Activated CD8-positive, alpha-beta T cell treated with anti-CD3 and anti-CD28 coated beads, Interleukin-2, amount 10 ng/mL, durations not matched to agents 7 days and 5 days (primary cell): ENCODE results near the gene FAM20C. TPM values are rescaled to one million over a fixed set of nuclear protein-coding genes. Genes with fewer than 3 reads are reported as not detected.

Experiments
- ATAC-seq: fragments of 150-1000 bp; cut with Tn5 transposase; one replicate; pipeline ENCODE4 v1.10.0; 2021; ENCODE audit warnings: moderate library complexity
- CTCF ChIA-PET: fragments of 350-600 bp; sonication (Branson Sonifier 250); formaldehyde crosslinking; loops from one replicate; lab custom pipeline; 2021; ENCODE audit warnings: antibody characterized with exemption; lab: Charles Lee
- POLR2A ChIA-PET: fragments of 350-600 bp; sonication (Branson Sonifier 250); formaldehyde crosslinking; loops from one replicate; lab custom pipeline; 2021; ENCODE audit warnings: antibody characterized with exemption; lab: Charles Lee
- DNase-seq: peaks from one replicate; pipeline ENCODE4 v3.0.0-alpha.2; 2020
- H3K27ac Mint-ChIP-seq: one replicate; pipeline ENCODE4 v1.8.0; 2021; ENCODE audit warnings: mild to moderate bottlenecking, mixed read lengths
- H3K27me3 Mint-ChIP-seq: one replicate; pipeline ENCODE4 v1.8.0; 2021; ENCODE audit warnings: low read depth, mixed read lengths
- H3K36me3 Mint-ChIP-seq: one replicate; pipeline ENCODE4 v1.8.0; 2021; ENCODE audit warnings: low read depth, mixed read lengths
- H3K4me1 Mint-ChIP-seq: one replicate; pipeline ENCODE4 v1.8.0; 2021; ENCODE audit warnings: low read depth, mixed read lengths
- H3K4me3 Mint-ChIP-seq: one replicate; pipeline ENCODE4 v1.8.0; 2021; ENCODE audit warnings: mild to moderate bottlenecking, mixed read lengths
- H3K9me3 Mint-ChIP-seq: one replicate; pipeline ENCODE4 v1.8.0; 2022; ENCODE audit warnings: mixed read lengths; ENCODE audit not compliant: insufficient read depth
- total RNA-seq, 2 experiments: library from RNA; stranded (reverse); gene quantifications; one replicate each; pipeline ENCODE4 v1.2.3, GENCODE V29; 2021

The FAM20C gene
- total RNA-seq, 2 experiments from 2014 or later = 0.74 TPM; not detected in 1

GRCh38 chr7:231030-231857, 38.9 kb downstream of the FAM20C start:
- no peak overlapping the region for H3K27ac Mint-ChIP-seq
- ATAC-seq = no peak
- H3K4me3 Mint-ChIP-seq = no peak overlapping the region
- ChIA-PET CTCF (no interaction called here), POLR2A (no interaction called here)
- H3K9me3 Mint-ChIP-seq = no peaks in the 10 kb centered on the region
- no peaks in the 10 kb centered on the region for H3K36me3 Mint-ChIP-seq
- H3K27me3 Mint-ChIP-seq = no peaks in the 10 kb centered on the region
- DNase-seq = no peak
- H3K4me1 Mint-ChIP-seq = no peaks in the 10 kb centered on the region

- Mint-ChIP-seq H3K27me3 (no peaks in the 10 kb centered on the region), H3K9me3 (no peaks in the 10 kb centered on the region), H3K4me3 (no peak overlapping the region), H3K4me1 (no peaks in the 10 kb centered on the region), H3K36me3 (no peaks in the 10 kb centered on the region), H3K27ac (no peak overlapping the region)
- ChIA-PET POLR2A (no interaction called here), CTCF (no interaction called here)
- ATAC-seq = no peak
- DNase-seq = no peak
These were observed 39.5 kb downstream of the FAM20C start for GRCh38 chr7:231858-232246.

- POLR2A ChIA-PET = no interaction called here
- H3K9me3 Mint-ChIP-seq = no peaks in the 10 kb centered on the region
- DNase-seq (no peak), ATAC-seq (no peak)
- H3K27me3 Mint-ChIP-seq = no peaks in the 10 kb centered on the region
- H3K27ac Mint-ChIP-seq = no peak overlapping the region
- CTCF ChIA-PET = no interaction called here
- H3K4me1 Mint-ChIP-seq = no peaks in the 10 kb centered on the region
- H3K36me3 Mint-ChIP-seq = no peaks in the 10 kb centered on the region
- H3K4me3 Mint-ChIP-seq = no peak overlapping the region
These were observed 40.3 kb downstream of the FAM20C start for GRCh38 chr7:232410-233248.

- H3K9me3 Mint-ChIP-seq = no peaks in the 10 kb centered on the region
- H3K27me3 Mint-ChIP-seq = no peaks in the 10 kb centered on the region
- no peak for DNase-seq
- H3K27ac Mint-ChIP-seq = no peak overlapping the region
- H3K4me3 Mint-ChIP-seq = no peak overlapping the region
- ChIA-PET POLR2A (no interaction called here), CTCF (no interaction called here)
- no peaks in the 10 kb centered on the region for H3K4me1 Mint-ChIP-seq
- H3K36me3 Mint-ChIP-seq = no peaks in the 10 kb centered on the region
- no peak for ATAC-seq
These were observed 41.1 kb downstream of the FAM20C start for GRCh38 chr7:233249-234035.

- ChIA-PET CTCF (no interaction called here), POLR2A (interaction anchor here (0.6 kb wide), 1 partner anchor 15 kb away, joined by 3 read pairs; no protein-coding TSS in a partner anchor)
- H3K27ac Mint-ChIP-seq = no peak overlapping the region
- H3K27me3 Mint-ChIP-seq = no peaks in the 10 kb centered on the region
- H3K36me3 Mint-ChIP-seq = no peaks in the 10 kb centered on the region
- H3K9me3 Mint-ChIP-seq = no peaks in the 10 kb centered on the region
- H3K4me3 Mint-ChIP-seq = no peak overlapping the region
- ATAC-seq = no peak
- H3K4me1 Mint-ChIP-seq = no peaks in the 10 kb centered on the region
- DNase-seq = no peak
These were observed 41.8 kb downstream of the FAM20C start for GRCh38 chr7:234051-234707.

GRCh38 chr7:234708-235553, 42.6 kb downstream of the FAM20C start:
- H3K4me3 Mint-ChIP-seq = no peak overlapping the region
- ChIA-PET CTCF (no interaction called here), POLR2A (interaction anchor here (0.6 kb wide), 1 partner anchor 15 kb away, joined by 3 read pairs; no protein-coding TSS in a partner anchor)
- H3K9me3 Mint-ChIP-seq = no peaks in the 10 kb centered on the region
- no peak overlapping the region for H3K27ac Mint-ChIP-seq
- H3K27me3 Mint-ChIP-seq = no peaks in the 10 kb centered on the region
- DNase-seq = no peak
- no peaks in the 10 kb centered on the region for H3K4me1 Mint-ChIP-seq
- no peak for ATAC-seq
- no peaks in the 10 kb centered on the region for H3K36me3 Mint-ChIP-seq

- no peaks in the 10 kb centered on the region for H3K9me3 Mint-ChIP-seq
- ATAC-seq (no peak), DNase-seq (no peak)
- H3K36me3 Mint-ChIP-seq = no peaks in the 10 kb centered on the region
- H3K4me1 Mint-ChIP-seq = no peaks in the 10 kb centered on the region
- H3K27ac Mint-ChIP-seq = no peak overlapping the region
- no peak overlapping the region for H3K4me3 Mint-ChIP-seq
- H3K27me3 Mint-ChIP-seq = no peaks in the 10 kb centered on the region
- CTCF ChIA-PET = no interaction called here
- POLR2A ChIA-PET = no interaction called here
These were observed 43.4 kb downstream of the FAM20C start for GRCh38 chr7:235576-236395.

- POLR2A ChIA-PET = no interaction called here
- H3K9me3 Mint-ChIP-seq = no peaks in the 10 kb centered on the region
- H3K4me3 Mint-ChIP-seq = no peak overlapping the region
- peaks cover 6% of the 10 kb centered on the region for H3K4me1 Mint-ChIP-seq
- CTCF ChIA-PET = no interaction called here
- H3K27ac Mint-ChIP-seq = no peak overlapping the region
- no peak for ATAC-seq
- peaks cover 1% of the 10 kb centered on the region for H3K27me3 Mint-ChIP-seq
- H3K36me3 Mint-ChIP-seq = no peaks in the 10 kb centered on the region
- DNase-seq = no peak
These were observed 44.6 kb downstream of the FAM20C start for GRCh38 chr7:236967-237366.

- H3K36me3 Mint-ChIP-seq = no peaks in the 10 kb centered on the region
- H3K4me3 Mint-ChIP-seq = no peak overlapping the region
- ChIA-PET POLR2A (no interaction called here), CTCF (no interaction called here)
- H3K27ac Mint-ChIP-seq = no peak overlapping the region
- ATAC-seq (no peak), DNase-seq (no peak)
- H3K27me3 Mint-ChIP-seq = peaks cover 1% of the 10 kb centered on the region
- no peaks in the 10 kb centered on the region for H3K9me3 Mint-ChIP-seq
- peaks cover 6% of the 10 kb centered on the region for H3K4me1 Mint-ChIP-seq
These were observed 45.0 kb downstream of the FAM20C start for GRCh38 chr7:237385-237784.

- Mint-ChIP-seq H3K9me3 (no peaks in the 10 kb centered on the region), H3K36me3 (no peaks in the 10 kb centered on the region), H3K4me1 (peaks cover 6% of the 10 kb centered on the region), H3K27me3 (peaks cover 1% of the 10 kb centered on the region), H3K27ac (no peak overlapping the region), H3K4me3 (no peak overlapping the region)
- DNase-seq (no peak), ATAC-seq (no peak)
- ChIA-PET POLR2A (no interaction called here), CTCF (no interaction called here)
These were observed 47.8 kb downstream of the FAM20C start for GRCh38 chr7:240146-240676.
